ENCODE measurements around the gene ANKRD13D. TPM values are rescaled to one million over a fixed set of nuclear protein-coding genes. Genes with fewer than 3 reads are reported as not detected.

The ANKRD13D gene
- total RNA-seq, 8 experiments from 2014 or later: 14.5 to 43.1 (median 32.9) TPM

DNA sequence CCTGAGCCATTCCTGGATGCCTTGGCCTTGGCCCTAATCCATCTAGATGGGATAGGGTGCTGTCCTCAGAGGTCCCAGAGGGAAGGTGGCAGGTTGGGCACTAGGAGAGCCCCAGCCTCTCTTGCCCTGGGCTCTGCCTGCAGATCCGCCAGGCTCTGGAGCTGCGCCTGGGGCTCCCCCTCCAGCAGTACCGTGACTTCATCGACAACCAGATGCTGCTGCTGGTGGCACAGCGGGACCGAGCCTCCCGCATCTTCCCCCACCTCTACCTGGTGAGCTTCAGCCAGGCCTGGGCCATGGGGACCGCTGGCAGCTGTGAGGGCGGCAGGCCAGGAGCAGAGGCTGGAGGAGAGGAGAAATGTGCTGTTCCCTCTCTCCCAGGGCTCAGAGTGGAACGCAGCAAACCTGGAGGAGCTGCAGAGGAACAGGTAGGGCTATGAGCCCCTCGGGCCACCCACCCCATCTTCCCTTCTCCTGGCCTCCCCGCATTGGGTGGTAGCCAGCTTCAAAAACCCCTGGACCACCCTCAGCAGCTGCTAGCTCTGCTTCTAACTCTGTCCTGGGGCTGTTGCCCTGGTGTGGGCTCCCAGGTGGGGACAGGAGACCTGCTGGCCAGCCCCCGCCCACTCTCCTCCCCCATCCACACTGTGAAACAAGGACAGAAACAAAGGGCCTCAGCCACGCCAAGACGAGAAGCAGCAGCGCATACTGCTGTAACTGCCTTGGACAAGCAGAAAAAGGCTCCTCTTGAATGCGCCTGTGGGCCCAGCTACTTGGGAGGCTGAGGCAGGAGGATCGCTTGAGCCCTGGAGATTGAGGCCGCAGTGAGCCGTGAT is 19.1 kb downstream of the ANKRD13D start:
- Histone ChIP-seq H3K27ac (no peak overlapping the region), H3K4me3 (no peak overlapping the region), H3K4me1 (replicated peaks in 1 of 2) (peaks cover 9 to 11% of the 10 kb centered on the region in 2 donors)
- no peak for ATAC-seq (replicated peaks in 6 of 8)
- in situ Hi-C loops (cut with MboI; ENCODE audit: low pct_unique_long_range_greater_than_20kb in 2 of 9, low sequenced_read_pairs in 9 of 9, unreplicated experiment in 9 of 9): no loop called here
- 86 to 100% (median 93%) methylated on average over 3 to 6 of the region's 20 CpGs; no CpG with 5 or more reads in 7 of the 10 experiments for WGBS, 10 experiments

DNA sequence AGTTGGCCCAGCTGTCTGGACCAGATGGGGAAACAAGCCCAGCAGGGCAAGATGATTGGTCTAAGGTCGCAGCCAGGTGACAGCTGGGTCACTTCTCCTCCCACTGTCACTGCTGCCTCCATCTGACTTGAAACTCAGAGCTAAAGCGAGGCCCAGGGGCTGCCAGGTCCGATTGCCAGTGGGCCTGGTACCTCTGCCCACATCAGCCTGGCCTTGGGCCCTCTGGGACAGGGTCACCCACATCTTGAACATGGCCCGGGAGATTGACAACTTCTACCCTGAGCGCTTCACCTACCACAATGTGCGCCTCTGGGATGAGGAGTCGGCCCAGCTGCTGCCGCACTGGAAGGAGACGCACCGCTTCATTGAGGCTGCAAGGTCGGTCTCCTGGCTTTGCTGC is 20.1 kb downstream of the ANKRD13D start:
- Histone ChIP-seq H3K27ac (no peak overlapping the region), H3K4me3 (no peak overlapping the region), H3K4me1 (replicated peaks in 1 of 2) (peaks cover under 1 to 2% of the 10 kb centered on the region in 2 donors)
- no peak for ATAC-seq (replicated peaks in 6 of 8)
- in situ Hi-C loops (cut with MboI; ENCODE audit: low pct_unique_long_range_greater_than_20kb in 2 of 9, low sequenced_read_pairs in 9 of 9, unreplicated experiment in 9 of 9): no loop called here
- 60 to 100% (median 92%) methylated on average over 1 to 4 of the region's 11 CpGs; no CpG with 5 or more reads in 6 of the 10 experiments for WGBS, 10 experiments

DNA sequence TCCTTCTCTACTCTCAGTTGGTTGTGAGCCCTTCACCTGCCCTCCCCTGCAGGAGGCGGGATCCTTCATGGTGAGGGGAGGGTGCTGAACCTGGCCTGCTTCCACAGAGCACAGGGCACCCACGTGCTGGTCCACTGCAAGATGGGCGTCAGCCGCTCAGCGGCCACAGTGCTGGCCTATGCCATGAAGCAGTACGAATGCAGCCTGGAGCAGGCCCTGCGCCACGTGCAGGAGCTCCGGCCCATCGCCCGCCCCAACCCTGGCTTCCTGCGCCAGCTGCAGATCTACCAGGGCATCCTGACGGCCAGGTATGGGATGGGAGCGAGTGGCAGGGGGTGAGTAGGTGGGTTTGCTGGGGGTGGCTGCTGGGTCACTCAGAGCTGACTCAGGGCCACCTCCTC is 20.6 kb downstream of the ANKRD13D start:
- Histone ChIP-seq H3K27ac (no peak overlapping the region), H3K4me3 (no peak overlapping the region), H3K4me1 (replicated peaks in 1 of 2) (no peaks in the 10 kb centered on the region)
- ATAC-seq (replicated peaks in 6 of 8): peak in 1 of 8 experiments; percentile 12
- in situ Hi-C loops (cut with MboI; ENCODE audit: low pct_unique_long_range_greater_than_20kb in 2 of 9, low sequenced_read_pairs in 9 of 9, unreplicated experiment in 9 of 9): loop anchor here in 1 of 9 experiments (10.0 kb wide), 1 partner anchor 45 kb away; the partner anchor contains the start of gene GRK2
- WGBS, 10 experiments: 50 to 89% methylated on average over 2 to 4 of the region's 14 CpGs; no CpG with 5 or more reads in 8 of the 10 experiments

DNA sequence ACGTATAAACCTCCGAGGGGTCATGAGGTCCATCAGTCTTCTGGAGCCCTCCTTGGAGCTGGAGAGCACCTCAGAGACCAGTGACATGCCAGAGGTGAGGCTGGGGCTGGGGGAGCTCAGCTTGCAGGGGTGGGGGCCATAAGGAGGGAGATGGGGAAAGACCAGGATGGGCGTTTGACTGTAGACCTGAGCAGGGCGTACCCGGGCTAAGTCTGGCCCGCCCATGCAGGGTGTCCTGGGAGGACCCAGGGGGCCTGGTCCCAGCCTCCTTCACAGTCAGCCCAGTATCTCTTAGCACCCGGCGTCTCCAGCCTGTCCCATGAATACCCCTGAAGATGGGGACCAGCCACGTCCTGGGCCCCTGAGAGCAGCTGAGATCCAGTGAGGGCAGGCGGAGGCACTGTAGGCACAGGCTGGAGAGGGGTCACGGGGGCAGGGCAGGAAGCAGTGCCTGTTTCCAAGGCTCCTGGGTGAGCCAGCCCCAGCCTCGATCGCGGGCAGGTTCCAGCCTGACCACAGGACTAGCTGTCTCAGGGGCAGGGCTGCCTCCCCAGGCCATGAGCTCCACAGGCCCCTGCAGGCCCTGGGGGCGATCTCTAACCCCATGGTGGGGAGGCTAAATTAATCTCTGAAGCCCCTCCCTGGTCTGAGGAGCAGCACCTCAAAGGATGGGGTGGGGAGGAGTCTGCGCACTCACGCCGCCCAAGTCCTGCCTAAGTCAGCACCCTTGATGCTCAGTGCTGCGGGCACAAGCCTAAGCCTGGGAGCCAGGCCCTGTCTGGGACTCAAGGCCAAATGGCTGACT is 21.3 kb downstream of the ANKRD13D start:
- in situ Hi-C loops (cut with MboI; ENCODE audit: low pct_unique_long_range_greater_than_20kb in 2 of 9, low sequenced_read_pairs in 9 of 9, unreplicated experiment in 9 of 9): loop anchor here in 1 of 9 experiments (10.0 kb wide), 1 partner anchor 46 kb away; the partner anchor contains the start of gene GRK2
- no peaks in the 10 kb centered on the region for H3K4me1 ChIP-seq (replicated peaks in 1 of 2)
- H3K4me3 ChIP-seq: no peak overlapping the region
- H3K27ac ChIP-seq: no peak overlapping the region
- ATAC-seq (replicated peaks in 6 of 8): peak in 3 of 8 experiments; percentile 8 to 25 (median 11)
- WGBS, 10 experiments: no CpG with 5 or more reads among the region's 19 CpGs

DNA sequence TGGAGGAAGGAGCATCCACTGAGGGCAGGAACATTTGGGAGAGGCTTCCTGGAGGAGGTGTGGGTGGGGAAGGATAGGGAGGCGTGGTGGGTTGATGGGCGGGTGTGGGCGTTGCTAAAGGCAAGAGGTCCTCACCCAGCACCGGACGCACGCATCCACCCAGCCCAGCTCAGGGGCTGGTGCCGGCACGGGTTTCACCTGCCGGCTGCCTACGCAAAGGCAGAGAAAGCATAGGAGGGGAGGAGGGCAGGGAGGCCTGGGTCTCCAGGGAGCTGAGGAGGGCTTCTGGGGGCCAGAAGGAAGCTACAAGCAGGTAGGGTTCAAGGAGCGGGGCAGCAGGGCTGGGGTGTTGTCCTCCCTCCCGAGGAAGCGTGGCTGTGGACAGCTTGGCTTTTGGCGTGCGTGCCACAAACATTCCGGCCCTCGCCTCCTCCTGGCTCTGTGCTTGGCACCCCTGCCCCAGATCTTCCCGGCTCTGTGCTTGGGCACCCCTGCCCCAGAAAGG is 22.0 kb downstream of the ANKRD13D start:
- no peak overlapping the region for H3K27ac ChIP-seq
- in situ Hi-C loops (cut with MboI; ENCODE audit: low pct_unique_long_range_greater_than_20kb in 2 of 9, low sequenced_read_pairs in 9 of 9, unreplicated experiment in 9 of 9): loop anchor here in 1 of 9 experiments (10.0 kb wide), 1 partner anchor 46 kb away; the partner anchor contains the start of gene GRK2

DNA sequence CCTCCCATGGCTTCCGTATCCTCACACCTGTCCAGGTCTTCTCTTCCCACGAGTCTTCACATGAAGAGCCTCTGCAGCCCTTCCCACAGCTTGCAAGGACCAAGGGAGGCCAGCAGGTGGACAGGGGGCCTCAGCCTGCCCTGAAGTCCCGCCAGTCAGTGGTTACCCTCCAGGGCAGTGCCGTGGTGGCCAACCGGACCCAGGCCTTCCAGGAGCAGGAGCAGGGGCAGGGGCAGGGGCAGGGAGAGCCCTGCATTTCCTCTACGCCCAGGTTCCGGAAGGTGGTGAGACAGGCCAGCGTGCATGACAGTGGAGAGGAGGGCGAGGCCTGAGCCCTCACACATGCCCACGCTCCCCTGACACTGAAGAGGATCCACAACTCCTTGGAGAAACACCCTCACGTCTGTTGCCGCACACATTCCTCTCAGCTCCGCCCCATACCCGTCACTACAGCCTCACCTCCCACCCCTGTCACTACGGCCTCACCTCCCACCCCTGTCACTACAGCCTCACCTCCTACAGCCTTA is 22.5 kb downstream of the ANKRD13D start:
- in situ Hi-C loops (cut with MboI; ENCODE audit: low pct_unique_long_range_greater_than_20kb in 2 of 9, low sequenced_read_pairs in 9 of 9, unreplicated experiment in 9 of 9): loop anchor here in 1 of 9 experiments (10.0 kb wide), 1 partner anchor 47 kb away; the partner anchor contains the start of gene GRK2
- no peak overlapping the region for H3K4me3 ChIP-seq
- 70 to 100% (median 81%) methylated on average over 2 to 4 of the region's 15 CpGs; no CpG with 5 or more reads in 7 of the 10 experiments for WGBS, 10 experiments
- H3K4me1 ChIP-seq (replicated peaks in 1 of 2): peaks cover 0 to under 1% of the 10 kb centered on the region in 2 donors
- ATAC-seq (replicated peaks in 6 of 8): peak in 2 of 8 experiments; percentile 12 to 30
- H3K27ac ChIP-seq: no peak overlapping the region

More for the DNA sequence above, 22.0 kb downstream of the ANKRD13D start:
- 60 to 100% (median 82%) methylated on average over 1 to 4 of the region's 18 CpGs; no CpG with 5 or more reads in 5 of the 10 experiments for WGBS, 10 experiments
- no peaks in the 10 kb centered on the region for H3K4me1 ChIP-seq (replicated peaks in 1 of 2)
- ATAC-seq (replicated peaks in 6 of 8): peak in 3 of 8 experiments; percentile 25 to 84 (median 33)
- no peak overlapping the region for H3K4me3 ChIP-seq

DNA sequence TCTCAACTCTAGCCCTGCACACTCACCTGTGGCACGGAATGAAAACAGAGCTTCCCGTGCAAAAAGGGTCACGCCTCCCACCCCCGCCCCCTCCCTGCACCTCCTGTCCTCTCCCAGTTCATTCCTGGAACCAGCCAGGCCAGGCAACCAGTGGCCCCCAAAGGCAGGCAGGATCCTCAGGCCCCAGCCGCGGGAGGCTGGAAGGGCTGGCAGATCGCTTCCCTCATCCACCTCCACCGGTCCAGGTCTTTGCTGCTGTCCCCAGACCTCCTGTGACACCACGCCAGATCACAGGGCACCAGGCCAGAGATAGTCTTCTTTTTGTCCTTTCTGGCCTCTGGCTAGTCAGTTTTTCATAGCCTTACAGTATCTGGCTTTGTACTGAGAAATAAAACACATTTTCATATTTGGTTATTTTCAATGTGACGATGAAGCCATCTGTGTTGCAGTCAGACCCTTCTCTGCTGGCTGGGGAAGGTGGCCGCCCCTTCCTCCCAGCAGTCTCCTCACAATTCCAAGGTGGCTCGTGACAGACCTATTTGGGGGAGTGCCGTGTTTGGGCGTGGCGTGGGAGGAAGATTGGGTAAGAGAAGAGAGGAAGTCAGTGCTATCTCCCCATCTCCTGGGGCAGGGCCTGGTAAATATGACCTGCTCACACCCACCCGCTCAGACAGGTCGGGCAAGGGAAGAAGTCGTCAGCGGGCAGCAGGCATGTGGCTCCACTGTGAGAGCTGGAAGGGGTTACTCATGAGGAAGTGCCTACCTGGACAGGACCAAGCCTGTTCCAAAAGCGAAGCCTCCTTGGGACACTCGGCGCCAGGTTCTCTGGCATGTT is 23.3 kb downstream of the ANKRD13D start:
- no peak overlapping the region for H3K4me3 ChIP-seq
- WGBS, 10 experiments: 71 to 100% (median 87%) methylated on average over 1 to 9 of the region's 22 CpGs; no CpG with 5 or more reads in 2 of the 10 experiments
- no peak overlapping the region for H3K27ac ChIP-seq
- ATAC-seq (replicated peaks in 6 of 8): no peak
- peaks cover 0 to 3% of the 10 kb centered on the region in 2 donors for H3K4me1 ChIP-seq (replicated peaks in 1 of 2)
- in situ Hi-C loops (cut with MboI; ENCODE audit: low pct_unique_long_range_greater_than_20kb in 2 of 9, low sequenced_read_pairs in 9 of 9, unreplicated experiment in 9 of 9): loop anchor here in 1 of 9 experiments (10.0 kb wide), 1 partner anchor 48 kb away; the partner anchor contains the start of gene GRK2

DNA sequence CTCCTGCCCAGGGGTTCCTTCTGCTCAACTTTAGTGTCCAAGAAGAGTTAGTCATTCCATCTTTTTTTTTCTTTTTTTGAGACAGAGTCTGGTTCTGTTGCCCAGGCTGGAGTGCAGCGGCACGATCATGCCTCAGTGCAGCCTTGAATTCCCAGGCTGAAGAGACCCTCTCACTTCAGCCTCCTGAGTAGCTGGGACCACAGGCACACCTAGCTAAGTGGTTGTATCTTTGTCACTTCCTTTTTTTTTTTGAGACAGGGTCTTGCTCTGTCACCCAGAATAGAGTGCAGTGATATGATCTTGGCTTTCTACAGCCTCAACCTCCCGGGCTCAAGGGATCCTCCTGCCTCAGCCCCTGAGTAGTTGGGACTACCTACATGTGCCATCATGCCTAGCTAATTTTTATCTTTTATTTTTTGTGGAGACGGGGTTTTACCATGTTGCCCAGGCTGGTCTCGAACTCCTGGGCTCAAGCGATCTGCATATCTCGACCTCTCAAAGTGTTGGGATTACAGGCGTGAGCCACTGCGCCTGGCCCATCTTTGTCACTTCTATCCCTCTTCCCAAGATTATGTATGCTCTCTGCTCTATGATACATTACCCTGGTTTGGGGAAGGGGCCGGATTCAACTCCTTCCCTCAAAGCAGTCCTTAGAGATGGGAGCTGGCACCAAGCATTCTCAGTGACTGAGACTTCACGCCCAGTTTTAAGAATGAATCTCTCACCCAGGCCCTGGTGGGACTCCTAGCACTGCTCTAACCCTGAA is 24.2 kb downstream of the ANKRD13D start:
- Histone ChIP-seq H3K27ac (no peak overlapping the region), H3K4me1 (replicated peaks in 1 of 2) (peaks cover 0 to 3% of the 10 kb centered on the region in 2 donors), H3K4me3 (no peak overlapping the region)
- no peak for ATAC-seq (replicated peaks in 6 of 8)
- 77 to 100% (median 91%) methylated on average over 2 to 8 of the region's 11 CpGs; no CpG with 5 or more reads in 1 of the 10 experiments for WGBS, 10 experiments
- in situ Hi-C loops (cut with MboI; ENCODE audit: low pct_unique_long_range_greater_than_20kb in 2 of 9, low sequenced_read_pairs in 9 of 9, unreplicated experiment in 9 of 9): loop anchor here in 1 of 9 experiments (10.0 kb wide), 1 partner anchor 49 kb away; the partner anchor contains the start of gene GRK2

DNA sequence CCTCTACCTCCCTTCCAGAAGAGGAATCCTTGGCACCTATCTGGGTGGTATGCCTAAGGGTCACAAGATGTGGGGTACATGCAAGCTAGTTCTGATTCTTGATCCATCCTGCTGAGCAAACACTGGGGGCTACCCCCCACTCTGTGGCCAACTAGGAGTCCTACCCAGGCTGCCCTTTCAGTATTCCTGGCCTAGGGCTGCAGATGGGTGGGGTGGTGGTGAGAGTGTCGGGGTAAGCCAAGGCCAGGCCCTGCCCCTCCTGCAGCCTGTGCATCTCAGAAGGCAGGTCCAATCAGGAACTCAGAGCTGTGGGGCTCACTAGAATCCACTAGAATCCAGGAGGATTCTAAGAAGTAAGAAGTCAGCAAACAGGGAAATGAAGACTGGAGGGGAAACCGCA is 25.1 kb downstream of the ANKRD13D start:
- in situ Hi-C loops (cut with MboI; ENCODE audit: low pct_unique_long_range_greater_than_20kb in 2 of 9, low sequenced_read_pairs in 9 of 9, unreplicated experiment in 9 of 9): loop anchor here in 1 of 9 experiments (10.0 kb wide), 1 partner anchor 49 kb away; the partner anchor contains the start of gene GRK2
- H3K4me1 ChIP-seq (replicated peaks in 1 of 2): peaks cover 0 to 8% of the 10 kb centered on the region in 2 donors
- ATAC-seq (replicated peaks in 6 of 8): no peak
- WGBS, 10 experiments: 80 to 100% methylated on average over 1 of the region's 2 CpGs; no CpG with 5 or more reads in 8 of the 10 experiments
- no peak overlapping the region for H3K4me3 ChIP-seq
- H3K27ac ChIP-seq: no peak overlapping the region

DNA sequence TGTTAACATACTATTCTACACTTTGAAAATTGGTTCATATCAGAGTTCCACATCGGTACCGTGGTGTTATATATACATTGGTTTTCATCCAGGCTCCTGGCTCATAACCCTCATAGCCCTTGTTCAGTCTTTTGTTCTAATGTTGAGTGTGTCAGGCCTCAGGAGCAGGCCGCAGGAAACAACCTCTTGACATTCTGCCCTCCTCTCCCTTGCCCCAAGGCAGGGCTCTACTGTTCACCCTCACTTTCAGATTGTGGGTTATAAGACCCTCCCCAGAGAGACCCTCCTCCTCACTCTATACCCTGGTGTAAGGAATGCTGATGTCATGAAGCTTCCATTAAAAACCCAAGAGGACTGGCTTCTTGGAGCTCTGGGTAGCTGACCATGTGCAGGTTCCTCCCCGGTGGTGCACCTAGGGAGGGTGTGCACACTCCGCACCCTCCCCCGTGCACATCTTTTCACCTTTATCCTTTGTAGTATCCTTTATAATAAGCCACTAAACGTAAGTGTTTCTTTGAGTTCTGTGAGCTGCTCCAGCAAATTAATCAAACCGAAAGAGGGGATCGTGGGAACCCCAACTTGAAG is 26.3 kb downstream of the ANKRD13D start:
- no peak for ATAC-seq (replicated peaks in 6 of 8)
- in situ Hi-C loops (cut with MboI; ENCODE audit: low pct_unique_long_range_greater_than_20kb in 2 of 9, low sequenced_read_pairs in 9 of 9, unreplicated experiment in 9 of 9): loop anchor here in 1 of 9 experiments (10.0 kb wide), 1 partner anchor 51 kb away; the partner anchor contains the start of gene GRK2
- WGBS, 10 experiments: 37 to 100% (median 78%) methylated on average over 1 to 6 of the region's 9 CpGs; no CpG with 5 or more reads in 2 of the 10 experiments
- H3K27ac ChIP-seq: no peak overlapping the region
- H3K4me1 ChIP-seq (replicated peaks in 1 of 2): peaks cover 0 to 8% of the 10 kb centered on the region in 2 donors
- no peak overlapping the region for H3K4me3 ChIP-seq

DNA sequence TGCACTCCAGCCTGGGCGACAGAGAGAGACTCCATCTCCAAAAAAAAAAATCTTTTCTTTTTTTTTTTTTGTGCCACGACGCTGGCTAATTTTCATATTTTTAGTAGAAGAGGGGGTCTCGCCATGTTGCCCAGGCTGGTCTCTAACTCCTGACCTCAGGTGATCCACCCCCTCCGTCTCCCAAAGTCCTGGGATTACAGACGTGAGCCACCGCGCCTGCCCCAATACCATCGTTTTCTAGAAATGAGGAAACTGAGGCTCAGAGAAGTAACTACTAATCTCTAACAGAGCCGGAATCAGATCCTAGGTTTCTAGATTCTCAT is 27.7 kb downstream of the ANKRD13D start:
- WGBS, 10 experiments: 0 to 14% (median 0%) methylated on average over 1 to 8 of the region's 10 CpGs; no CpG with 5 or more reads in 3 of the 10 experiments
- H3K4me1 ChIP-seq (replicated peaks in 1 of 2): peaks cover 0 to 8% of the 10 kb centered on the region in 2 donors
- H3K27ac ChIP-seq: peak overlapping the region; percentile 13 to 83
- in situ Hi-C loops (cut with MboI; ENCODE audit: low pct_unique_long_range_greater_than_20kb in 2 of 9, low sequenced_read_pairs in 9 of 9, unreplicated experiment in 9 of 9): loop anchor here in 1 of 9 experiments (10.0 kb wide), 1 partner anchor 52 kb away; the partner anchor contains the start of gene GRK2
- ATAC-seq (replicated peaks in 6 of 8): no peak
- H3K4me3 ChIP-seq: peak overlapping the region; percentile 52 to 77 (median 63)

Measured in motor neuron (in vitro differentiated cells).